ENCODE data around the gene C9orf153.
"Not testable (repeated sequence)": the region's sequence is repeated elsewhere in the genome, so short reads cannot be mapped to it uniquely, and the experiment has no call there.

C9orf153 gene

GRCh38 chr9:86262492-86262891 is 3.0 kb upstream of the C9orf153 start:
- no peak for DNase-seq

DNA sequence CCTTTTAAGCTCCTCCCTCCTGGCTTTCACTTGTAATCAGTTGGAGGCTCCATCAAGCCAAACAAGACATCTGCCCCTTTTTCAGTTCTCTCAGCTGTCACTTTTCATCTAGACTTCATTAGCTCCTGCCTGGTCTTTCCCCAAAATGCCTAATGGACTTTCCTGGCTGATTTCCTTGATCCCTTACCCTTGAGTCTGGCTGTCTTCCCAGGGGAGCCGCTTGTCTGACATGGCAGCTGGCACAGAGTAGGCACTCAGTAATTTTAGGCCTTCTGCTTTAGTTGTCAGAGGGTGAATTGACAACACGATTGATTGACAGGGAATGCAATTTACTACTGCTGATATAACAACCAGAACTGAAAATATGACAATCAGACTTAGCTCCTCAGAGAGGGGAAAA is 2.1 kb downstream of the C9orf153 start:
- no peak for DNase-seq

DNA sequence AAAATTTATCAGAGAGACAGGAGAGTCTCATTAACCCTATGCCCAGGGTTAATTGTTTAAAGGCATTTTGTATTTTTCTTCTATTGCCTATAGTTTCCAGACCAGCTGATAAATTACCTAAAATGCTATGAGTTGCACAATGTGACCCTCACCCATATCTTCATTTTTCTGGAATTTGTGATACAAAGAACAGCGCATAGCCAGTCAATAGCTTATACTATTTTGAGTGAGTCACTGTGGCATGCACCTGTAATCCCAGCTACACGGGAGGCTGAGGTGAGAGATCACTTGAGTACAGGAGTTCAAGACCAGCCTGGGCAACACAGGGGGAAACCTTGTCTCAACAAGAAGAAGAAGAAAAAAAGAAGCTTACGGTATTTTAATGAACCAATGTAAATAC is 2.8 kb downstream of the C9orf153 start:
- DNase-seq: no peak

- DNase-seq: no peak
These were observed 5.9 kb downstream of the C9orf153 start for GRCh38 chr9:86253577-86253976.

- DNase-seq: no peak
These were observed 6.6 kb downstream of the C9orf153 start for GRCh38 chr9:86252870-86253269.

DNA sequence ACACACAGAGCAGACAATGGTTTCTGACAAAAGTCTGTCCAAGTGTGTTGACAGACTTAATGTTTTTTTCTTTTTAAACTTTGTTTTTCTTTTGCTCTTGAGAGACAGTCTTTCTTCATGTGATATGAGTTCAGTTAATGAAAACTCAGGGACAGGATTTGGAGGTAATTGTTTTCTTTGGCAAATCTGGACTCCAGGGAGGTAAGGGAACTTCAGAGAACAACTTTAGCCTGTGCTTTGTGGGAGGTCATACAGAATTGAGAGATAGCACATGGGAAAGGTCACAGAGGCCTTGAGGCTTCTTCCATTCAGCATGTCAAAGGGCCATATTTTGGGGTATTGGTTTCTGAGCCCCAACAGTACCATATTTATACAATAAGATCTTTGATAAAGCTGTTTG is 9.3 kb downstream of the C9orf153 start:
- DNase-seq: no peak

GRCh38 chr9:86248746-86249145 is 10.7 kb downstream of the C9orf153 start:
- no peak for DNase-seq

GRCh38 chr9:86246752-86247161 is 12.7 kb downstream of the C9orf153 start:
- DNase-seq: no peak

DNA sequence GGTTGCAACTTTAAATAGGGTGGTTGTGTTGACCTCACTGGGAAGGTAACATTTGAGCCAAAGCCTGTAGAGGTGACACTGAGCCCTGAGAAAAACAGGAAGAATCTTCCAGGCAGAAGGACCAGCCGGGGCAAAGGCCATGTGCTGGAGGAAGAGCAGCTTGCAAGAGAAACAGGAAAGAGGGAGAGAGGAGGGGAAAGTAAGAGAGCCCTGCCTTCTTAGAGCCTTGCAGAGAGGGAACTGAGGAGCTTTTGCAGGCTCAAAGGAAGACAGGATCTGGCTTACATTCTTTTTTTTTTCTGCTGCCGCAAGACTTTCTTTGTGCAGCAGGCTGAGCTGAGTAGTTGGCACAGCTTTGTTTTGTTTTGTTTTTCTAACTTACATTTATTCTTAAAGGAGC is 17.4 kb downstream of the C9orf153 start:
- DNase-seq: no peak

DNA sequence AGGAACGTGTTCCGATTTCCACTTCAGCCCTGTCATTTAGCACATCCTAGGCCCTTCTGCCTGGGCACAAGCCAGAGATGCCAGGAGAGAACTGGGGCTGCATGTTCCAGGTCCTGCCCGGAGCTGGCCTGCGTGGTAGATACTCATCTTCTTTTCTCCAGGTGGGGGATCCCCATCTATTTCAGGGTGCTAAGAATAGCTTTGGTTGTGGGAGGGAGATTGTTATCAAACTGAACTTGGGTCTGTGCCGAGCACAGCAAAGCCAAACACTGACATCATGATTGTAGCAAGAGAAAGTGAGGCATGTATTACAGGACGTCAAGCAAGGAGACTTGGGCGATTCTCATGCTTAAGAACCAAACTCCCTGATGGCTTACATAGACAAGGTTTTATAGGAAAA is 18.2 kb downstream of the C9orf153 start:
- no peak for DNase-seq

DNA sequence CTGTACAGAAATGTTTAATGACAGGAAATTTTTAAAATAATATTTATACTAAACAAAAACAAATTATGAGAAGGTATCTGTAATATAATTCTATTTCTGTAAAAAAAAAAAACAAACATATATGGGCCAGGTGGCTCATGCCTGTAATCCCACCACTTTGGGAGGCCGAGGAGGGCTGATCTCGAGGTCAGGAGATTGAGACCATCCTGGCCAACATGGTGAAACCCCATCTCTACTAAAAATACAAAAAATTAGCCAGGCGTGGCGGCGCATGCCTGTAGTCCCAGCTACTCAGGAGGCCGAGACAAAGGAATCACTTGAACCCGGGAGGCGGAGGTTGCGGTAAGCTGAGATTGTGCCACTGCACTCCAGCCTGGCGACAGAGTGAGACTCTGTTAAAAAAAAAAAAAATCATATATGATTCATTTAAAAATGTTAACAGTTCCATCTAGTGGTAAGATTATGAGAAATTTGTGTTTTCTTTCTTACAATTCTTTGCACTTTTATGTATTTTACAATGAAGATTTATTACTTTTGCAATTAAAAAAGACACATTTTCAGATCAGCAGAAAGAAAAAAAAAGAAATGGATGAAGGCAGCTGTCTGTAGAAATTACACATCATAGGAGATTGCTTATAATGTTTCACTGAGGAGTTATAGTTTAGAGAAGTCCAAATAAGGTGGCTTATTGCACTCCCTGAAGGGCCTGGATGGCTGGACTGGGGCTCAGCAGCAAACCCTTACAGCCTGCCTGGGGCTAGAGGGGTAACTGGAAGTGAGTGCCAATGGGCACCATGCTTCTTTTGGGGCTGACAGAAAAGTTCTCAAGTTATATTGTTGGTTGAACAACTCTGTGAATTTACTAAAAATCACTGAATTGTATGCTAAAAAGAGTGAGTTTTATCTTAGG is 20.3 kb downstream of the C9orf153 start:
- DNase-seq: no peak

DNA sequence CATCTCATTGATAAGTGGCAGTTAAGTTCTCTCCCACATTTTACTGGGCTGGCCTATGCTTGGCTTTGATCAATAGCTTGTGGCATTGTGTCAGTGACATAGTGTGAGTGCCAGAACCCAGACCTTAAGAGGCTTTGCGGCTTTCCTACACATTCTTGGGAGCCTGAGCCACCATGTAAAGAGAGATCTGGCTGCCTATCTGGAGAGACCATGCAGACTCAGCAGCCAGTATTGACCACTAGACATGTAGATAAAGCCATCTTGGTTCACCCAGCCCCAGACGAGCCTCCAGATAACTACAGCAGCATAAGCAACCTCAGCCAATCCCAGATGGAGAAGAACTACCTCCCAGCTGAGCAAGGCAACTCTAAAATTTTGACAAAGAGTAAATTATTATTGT is 28.6 kb downstream of the C9orf153 start:
- DNase-seq: no peak

DNA sequence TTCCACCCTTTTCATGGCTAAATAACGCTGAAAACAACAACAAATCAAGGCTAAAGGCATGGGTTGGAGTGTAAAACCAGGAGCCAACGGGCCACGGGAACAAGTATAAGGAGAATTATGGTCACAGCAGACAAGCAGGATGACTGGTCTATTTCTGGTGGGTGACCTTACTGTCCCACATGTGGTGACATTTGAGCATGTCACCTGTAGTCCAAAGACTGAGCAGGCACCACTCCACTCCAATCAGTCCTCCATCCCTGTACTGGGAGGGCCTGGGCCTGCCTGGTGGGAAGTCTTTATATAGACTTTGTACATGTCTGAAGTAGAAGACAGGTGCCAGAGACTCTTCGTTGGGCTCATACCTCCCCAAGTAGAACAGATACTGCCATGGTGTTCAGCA is 36.8 kb downstream of the C9orf153 start:
- DNase-seq: no peak

DNA sequence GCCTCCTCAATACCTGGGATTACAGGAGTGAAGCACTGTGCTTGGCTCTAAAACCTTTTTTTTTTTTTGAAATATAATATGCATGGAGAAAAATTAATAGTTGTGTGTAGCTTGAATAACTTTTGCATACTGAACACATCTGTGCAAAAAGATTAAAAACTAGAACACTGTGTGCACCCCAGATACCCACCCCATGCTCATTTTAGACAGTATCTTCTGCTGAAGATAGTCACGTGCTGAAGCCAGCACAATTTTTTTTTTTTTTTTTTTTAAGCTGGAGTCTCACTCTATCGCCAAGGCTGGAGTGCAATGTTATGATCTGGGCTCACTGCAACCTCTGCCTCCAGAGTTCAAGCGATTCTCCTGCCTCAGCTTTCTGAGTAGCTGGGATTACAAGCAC is 39.9 kb downstream of the C9orf153 start:
- no peak for DNase-seq

DNA sequence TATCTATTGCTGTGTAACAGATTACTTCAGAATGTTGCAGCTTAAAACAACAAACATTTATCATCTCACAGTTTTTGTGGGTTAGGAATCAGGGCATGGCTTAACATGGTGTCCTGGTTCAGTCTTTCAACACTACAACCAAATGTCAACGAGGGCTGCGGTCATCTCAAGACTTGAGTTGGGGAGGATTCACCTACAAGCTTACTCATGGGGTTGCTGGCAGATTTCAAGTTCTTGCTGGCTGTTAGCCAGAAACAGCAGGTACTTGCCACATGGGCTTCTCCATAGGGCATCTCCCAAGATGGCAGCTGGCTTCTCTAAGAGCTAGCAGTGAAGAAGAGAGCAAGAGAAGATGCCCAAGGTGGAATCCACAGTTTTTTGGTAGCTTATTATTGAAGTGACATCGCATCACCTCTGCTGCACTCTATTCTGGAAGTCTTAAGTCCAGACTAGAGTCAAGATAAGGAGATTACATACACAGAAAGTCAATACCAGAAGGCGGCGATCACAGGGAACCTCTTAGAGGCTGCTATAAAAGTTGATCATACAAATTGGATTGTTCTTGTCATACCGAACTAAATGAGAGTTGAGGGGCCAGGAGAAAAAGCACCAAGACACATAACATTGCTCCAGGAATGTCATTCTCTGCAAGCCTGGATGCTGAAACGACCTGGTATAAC is 42.2 kb downstream of the C9orf153 start:
- DNase-seq: no peak

- DNase-seq: no peak
These were observed 52.3 kb downstream of the C9orf153 start for GRCh38 chr9:86207193-86207592.

- DNase-seq: peak; percentile 36
These were observed 57.0 kb downstream of the C9orf153 start for GRCh38 chr9:86202338-86202882.

GRCh38 chr9:86201474-86202337 is 57.8 kb downstream of the C9orf153 start:
- DNase-seq: no peak

- no peak for DNase-seq
These were observed 58.8 kb downstream of the C9orf153 start for GRCh38 chr9:86200599-86201162.

DNA sequence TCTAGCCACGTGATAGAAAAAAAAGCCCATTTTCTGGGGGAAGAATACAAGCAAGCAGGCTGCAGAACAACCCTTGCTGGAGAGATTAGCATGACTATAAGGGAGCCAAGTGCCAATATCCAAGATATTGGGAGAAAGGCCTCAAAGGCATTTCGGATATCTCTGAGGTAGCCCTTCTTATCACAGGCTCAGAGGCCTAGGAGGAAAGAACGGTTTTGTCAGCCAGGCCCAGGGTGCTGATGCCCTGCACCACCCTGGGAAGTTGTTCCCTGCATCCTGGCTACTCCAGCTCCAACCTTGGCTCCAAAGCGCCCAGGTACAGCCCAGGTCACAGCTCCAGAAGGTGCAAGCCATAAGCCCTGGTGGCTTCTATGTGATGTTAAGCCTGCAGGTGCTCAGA is 66.4 kb downstream of the C9orf153 start:
- DNase-seq: no peak

DNA sequence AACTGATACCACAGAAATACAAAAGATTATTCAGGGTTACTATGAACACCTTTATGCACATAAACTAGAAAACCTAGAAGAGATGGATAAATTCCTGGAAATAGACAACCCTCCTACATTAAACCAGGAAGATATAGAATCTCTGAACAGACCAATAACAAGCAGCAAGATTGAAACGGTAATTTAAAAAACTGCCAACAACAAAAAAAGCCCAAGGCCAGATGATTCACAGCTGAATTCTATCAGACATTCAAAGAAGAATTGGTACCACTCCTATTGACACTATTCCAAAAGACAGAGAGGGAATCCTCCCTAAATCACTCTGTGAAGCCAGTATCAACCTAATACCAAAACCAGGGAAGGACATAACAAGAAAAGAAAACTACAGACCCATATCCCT is 68.8 kb downstream of the C9orf153 start:
- not testable (repeated sequence) for DNase-seq

- DNase-seq: no peak
These were observed 72.3 kb downstream of the C9orf153 start for GRCh38 chr9:86187121-86187520.

DNA sequence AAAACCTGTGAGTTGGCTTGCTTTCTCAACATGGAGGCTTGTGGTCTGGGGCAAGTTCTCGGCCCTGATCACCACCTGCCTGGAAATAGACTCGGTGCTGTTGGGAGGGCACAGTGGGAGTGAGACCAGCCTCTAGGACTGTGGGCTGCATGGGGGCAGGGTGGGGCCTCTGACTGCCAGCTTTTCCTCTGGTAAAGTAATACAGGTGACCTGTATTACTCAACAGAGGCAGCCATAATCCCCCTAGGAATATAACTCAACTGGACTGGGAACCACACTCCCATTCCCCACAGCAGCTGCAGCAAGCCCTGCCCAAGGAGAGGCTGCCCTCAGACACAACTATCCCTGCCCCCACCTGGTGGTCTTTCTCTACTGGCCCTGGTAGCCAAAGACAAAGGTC is 72.8 kb downstream of the C9orf153 start:
- DNase-seq: no peak
